GM10266 (cell line): ENCODE data around the gene MYO1D.
"Not testable (repeated sequence)": the region's sequence is repeated elsewhere in the genome, so short reads cannot be mapped to it uniquely, and the experiment has no call there.

Experiments
- DNase-seq: peaks from one replicate; pipeline ENCODE4 v3.0.0; 2012; ENCODE audit errors: extremely low spot score
- CTCF ChIP-seq: IDR thresholded peaks from 2 replicates; pipeline ENCODE4 v1.5.1; 2012; ENCODE audit warnings: mild to moderate bottlenecking, low read depth; ENCODE audit not compliant: control insufficient read depth, insufficient read depth; ENCODE audit errors: missing control alignments

Gene MYO1D

GRCh38 chr17:32894245-32894644, 17.3 kb upstream of the MYO1D start:
- TF ChIP-seq CTCF, result no peak
- no peak for DNase-seq

GRCh38 chr17:32887410-32887809, 10.5 kb upstream of the MYO1D start:
- not testable (repeated sequence) for DNase-seq

GRCh38 chr17:32886951-32887350, 10.0 kb upstream of the MYO1D start:
- not testable (repeated sequence) for DNase-seq

GRCh38 chr17:32882734-32883133, 5.8 kb upstream of the MYO1D start:
- DNase-seq, result no peak
- no peak for TF ChIP-seq CTCF

GRCh38 chr17:32882029-32882428, 5.1 kb upstream of the MYO1D start:
- no peak for TF ChIP-seq CTCF
- no peak for DNase-seq

- TF ChIP-seq CTCF, result no peak
- DNase-seq, result no peak
Measured at GRCh38 chr17:32880671-32881453, 3.9 kb upstream of the MYO1D start.

- DNase-seq, result no peak
- TF ChIP-seq CTCF, result no peak
Measured at GRCh38 chr17:32879134-32879533, 2.2 kb upstream of the MYO1D start.

- DNase-seq, result no peak
- TF ChIP-seq CTCF, result no peak
Measured at GRCh38 chr17:32878211-32878610, 1.3 kb upstream of the MYO1D start.
